GM12865 (cell line): Measurements from ENCODE around the gene KCNAB1.
"Not testable (repeated sequence)": the region's sequence is repeated elsewhere in the genome, so short reads cannot be mapped to it uniquely, and the experiment has no call there.

Source experiments
- DNase-seq: peaks from one replicate; pipeline ENCODE4 v3.0.0; 2010; ENCODE audit warnings: low read depth
- H3K4me3 ChIP-seq: 2 replicates; pipeline ENCODE4 v1.5.1; 2011; ENCODE audit warnings: mild to moderate bottlenecking, low read depth, low read length, control low read depth
- TF ChIP-seq, protein P1 (sequence below): IDR thresholded peaks from 2 replicates; pipeline ENCODE4 v1.5.1; 2011; ENCODE audit warnings: low read length, control low read depth, low read depth, inconsistent platforms; ENCODE audit not compliant: insufficient read depth; ENCODE audit errors: missing control alignments

Gene KCNAB1

DNA sequence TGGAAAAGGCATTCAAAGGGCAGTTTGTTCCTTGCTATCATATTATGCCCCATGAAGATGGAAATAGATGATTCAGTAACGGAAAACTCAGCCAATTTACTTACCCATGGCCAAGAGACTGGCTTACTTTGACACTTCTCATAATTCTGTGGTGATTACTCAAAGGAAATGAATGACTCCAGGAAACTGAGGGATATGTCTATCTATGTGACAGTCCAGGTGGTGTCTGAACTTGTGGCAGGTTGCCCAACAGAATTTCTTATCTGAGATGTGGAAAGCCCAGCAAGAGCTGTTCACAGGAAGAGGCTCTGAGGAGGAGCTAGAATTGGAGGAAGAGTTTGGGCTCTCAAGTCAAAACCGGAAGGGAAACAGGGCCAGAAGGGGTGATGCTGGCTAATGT is 91.2 kb downstream of the KCNAB1 start:
- peak; percentile 8 for DNase-seq
- TF ChIP-seq, protein P1, sequence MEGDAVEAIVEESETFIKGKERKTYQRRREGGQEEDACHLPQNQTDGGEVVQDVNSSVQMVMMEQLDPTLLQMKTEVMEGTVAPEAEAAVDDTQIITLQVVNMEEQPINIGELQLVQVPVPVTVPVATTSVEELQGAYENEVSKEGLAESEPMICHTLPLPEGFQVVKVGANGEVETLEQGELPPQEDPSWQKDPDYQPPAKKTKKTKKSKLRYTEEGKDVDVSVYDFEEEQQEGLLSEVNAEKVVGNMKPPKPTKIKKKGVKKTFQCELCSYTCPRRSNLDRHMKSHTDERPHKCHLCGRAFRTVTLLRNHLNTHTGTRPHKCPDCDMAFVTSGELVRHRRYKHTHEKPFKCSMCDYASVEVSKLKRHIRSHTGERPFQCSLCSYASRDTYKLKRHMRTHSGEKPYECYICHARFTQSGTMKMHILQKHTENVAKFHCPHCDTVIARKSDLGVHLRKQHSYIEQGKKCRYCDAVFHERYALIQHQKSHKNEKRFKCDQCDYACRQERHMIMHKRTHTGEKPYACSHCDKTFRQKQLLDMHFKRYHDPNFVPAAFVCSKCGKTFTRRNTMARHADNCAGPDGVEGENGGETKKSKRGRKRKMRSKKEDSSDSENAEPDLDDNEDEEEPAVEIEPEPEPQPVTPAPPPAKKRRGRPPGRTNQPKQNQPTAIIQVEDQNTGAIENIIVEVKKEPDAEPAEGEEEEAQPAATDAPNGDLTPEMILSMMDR, result no peak
- no peak overlapping the region for H3K4me3 ChIP-seq

DNA sequence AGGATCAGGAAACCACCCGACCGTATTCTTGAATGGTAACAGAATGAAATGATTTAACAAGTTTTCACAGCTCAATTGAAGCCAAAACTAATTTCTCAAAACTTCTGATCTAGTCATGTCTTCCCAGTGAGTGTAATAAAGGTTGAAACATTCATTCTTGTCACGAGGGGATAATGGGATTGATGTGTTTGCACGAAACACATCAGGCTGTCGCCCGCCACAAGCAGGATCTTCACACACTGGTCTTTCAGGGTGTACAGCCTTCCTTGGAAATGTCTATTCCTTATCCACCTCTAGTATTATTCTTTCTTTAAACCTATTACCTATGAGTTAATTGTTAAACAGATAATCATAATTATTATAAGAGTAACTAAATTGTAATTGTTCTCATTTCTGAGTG is 94.3 kb downstream of the KCNAB1 start:
- no peak for DNase-seq
- no peak overlapping the region for H3K4me3 ChIP-seq
- TF ChIP-seq, protein P1, result no peak

DNA sequence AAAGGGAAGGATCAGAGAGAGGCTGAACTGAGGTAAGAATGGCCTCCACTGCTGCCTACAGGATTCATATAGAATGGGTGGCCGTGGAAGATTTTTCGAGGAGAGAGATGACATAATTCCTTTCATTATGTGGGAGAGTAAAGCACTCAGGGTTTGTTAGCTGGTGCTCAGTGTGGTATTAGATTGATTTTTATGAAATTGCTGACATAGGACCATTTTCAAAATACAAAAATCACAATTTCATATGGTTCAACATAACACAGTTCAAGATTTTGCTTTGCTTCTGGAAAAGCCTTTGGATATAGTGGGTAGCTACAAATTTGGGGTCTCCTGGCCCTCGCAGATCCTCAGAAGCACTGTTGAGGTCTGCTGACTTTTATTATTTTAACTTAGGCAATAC is 95.4 kb downstream of the KCNAB1 start:
- no peak for DNase-seq
- TF ChIP-seq, protein P1, result no peak

DNA sequence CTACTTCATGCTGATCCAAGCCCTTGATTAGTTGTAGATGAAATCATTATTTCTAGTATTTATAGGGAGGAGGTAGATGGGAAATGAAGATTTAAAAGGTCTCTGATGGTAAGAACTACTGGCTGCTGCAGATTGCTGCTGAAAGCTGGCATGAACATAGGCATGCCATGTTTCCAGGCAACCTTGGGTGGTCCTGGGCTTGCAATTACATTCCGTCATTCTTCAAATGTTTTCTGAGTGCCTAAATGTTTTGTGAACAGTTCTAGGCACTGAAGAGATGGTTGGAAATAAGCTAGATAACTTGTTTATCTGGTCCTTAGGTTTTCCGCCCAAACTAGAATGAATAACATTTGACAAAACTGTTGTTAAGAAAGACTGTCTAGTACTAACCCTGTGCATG is 95.8 kb downstream of the KCNAB1 start:
- no peak overlapping the region for H3K4me3 ChIP-seq
- DNase-seq, result no peak
- TF ChIP-seq, protein P1, result no peak

More for the DNA sequence above, 95.4 kb downstream of the KCNAB1 start:
- H3K4me3 ChIP-seq, result no peak overlapping the region

DNA sequence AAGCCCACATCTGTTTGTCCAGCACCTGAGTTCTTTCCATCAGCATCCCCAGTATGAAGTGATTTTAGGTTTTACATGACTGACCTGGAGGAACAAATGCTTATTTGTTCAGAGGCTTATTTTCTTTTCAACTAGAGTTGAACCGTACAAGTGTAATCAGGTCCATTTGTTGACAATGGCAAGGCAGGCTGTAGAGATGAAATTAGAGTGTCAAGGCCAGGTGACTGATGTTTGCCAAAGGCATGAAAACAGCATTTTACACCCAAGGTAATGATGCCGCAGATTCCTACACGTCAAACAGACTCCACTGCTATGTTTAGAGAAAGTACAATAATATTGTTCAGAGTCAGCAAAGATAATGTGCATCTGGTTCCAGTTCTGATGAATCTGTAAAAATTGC is 96.5 kb downstream of the KCNAB1 start:
- TF ChIP-seq, protein P1, result no peak
- no peak overlapping the region for H3K4me3 ChIP-seq
- DNase-seq, result no peak

DNA sequence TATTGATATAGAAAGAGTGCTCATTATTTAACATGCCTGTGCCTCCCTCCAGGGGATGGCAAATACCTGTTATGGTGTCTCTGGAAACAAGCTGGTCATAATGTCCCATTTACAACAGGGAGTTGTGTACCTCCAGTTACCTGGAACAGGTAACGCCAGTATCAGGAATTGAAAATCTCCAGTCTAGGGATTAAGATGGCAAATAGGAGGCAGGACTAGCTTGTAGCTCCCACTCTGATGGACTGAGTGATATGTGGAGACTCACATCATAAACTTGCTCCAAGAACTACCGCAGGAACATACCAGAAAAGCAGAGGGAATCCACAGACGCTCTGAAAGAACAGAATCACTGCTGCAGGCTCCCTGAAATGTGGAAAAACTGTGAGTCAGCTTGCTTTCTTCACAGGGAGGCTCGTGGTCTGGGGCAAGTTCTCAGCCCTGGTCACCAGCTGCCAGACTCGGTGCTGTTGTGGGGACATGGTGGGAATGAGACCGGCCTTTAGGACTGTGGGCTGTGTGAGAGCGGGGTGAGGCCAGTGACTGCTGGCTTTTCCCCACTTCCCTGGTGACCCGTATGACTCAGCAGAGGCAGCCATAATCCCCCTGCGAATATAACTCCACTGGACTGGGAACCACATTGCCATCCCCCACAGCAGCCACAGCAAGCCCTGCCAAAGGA is 97.4 kb downstream of the KCNAB1 start:
- H3K4me3 ChIP-seq, result no peak overlapping the region
- TF ChIP-seq, protein P1, result no peak
- no peak for DNase-seq

DNA sequence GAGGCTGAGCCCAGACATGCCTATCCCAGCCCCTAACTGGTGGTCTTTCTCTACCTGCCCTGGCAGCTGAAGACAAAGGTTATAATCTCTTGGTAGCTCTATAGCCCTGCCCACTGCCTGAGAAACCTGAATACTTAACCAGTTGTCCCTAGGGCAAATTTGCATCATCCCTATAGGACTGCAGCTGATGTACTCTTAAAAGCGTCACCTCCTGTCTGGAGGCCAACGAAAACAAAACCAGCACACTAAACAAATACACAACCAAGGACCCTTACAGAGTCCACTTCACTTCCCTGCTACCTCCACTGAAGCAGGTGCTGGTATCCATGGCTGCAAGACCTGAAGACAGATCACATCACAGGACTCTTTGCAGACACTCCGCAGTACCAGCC is 98.0 kb downstream of the KCNAB1 start:
- TF ChIP-seq, protein P1, result no peak
- DNase-seq, result no peak
- no peak overlapping the region for H3K4me3 ChIP-seq

DNA sequence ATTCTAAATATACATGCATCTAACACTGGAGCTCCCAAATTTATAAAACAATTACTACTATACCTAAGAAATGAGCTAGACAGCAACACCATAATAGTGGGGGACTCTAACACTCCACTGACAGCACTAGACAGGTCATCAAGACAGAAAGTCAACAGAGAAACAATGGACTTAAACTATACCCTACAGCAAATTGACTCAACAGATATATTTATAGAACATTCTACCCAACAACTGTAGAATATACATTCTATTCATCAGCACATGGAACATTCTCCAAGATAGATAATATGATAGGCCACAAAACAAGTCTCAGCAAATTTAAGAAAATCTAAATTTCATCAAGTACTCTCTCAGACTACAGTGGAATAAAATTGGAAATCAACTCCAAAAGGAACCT is 102.0 kb downstream of the KCNAB1 start:
- H3K4me3 ChIP-seq, DNase-seq: not testable (repeated sequence)

DNA sequence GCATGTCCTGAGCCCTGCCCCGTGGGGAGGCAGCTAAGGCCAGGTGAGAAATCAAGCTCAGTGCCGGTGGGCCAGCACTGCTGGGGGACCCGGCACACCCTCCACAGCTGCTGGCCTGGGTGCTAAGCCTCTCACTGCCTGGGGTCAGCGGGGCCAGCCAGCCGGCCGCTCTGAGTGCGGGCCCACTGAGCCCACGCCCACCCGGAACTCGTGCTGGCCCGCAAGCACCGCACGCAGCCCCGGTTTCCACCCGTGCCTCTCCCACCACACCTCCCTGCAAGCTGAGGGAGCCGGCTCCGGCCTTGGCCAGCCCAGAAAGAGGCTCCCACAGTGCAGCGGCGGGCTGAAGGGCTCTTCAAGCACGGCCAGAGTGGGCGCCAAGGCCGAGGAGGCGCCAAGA is 103.7 kb downstream of the KCNAB1 start:
- DNase-seq, H3K4me3 ChIP-seq: not testable (repeated sequence)
